ENCODE data around the gene FILIP1. TPM values are rescaled to one million over a fixed set of nuclear protein-coding genes. Genes with fewer than 3 reads are reported as not detected.

FILIP1 gene
- total RNA-seq, 1 donor from 2014 or later: 13.6 TPM

- H3K4me3 ChIP-seq: no peak overlapping the region
- intact Hi-C loops (cut with DNase I): no loop called here
- H3K27ac ChIP-seq: peak overlapping the region; percentile 73 to 86
- DNase-seq (ENCODE audit: low spot score in 2 of 2): no peak
- no peaks in the 10 kb centered on the region for H3K9me3 ChIP-seq
- peaks cover 11 to 38% of the 10 kb centered on the region in 2 donors for H3K4me1 ChIP-seq
- no peaks in the 10 kb centered on the region for H3K27me3 ChIP-seq
- no peak for TF ChIP-seq CTCF (IDR thresholded peaks at IDR 0.05)
- H3K36me3 ChIP-seq: no peaks in the 10 kb centered on the region
Observed at GRCh38 chr6:75428204-75428603, 65.4 kb downstream of the FILIP1 start.

GRCh38 chr6:75427329-75427728 lies 66.3 kb downstream of the FILIP1 start:
- intact Hi-C loops (cut with DNase I): no loop called here
- Histone ChIP-seq H3K9me3 (no peaks in the 10 kb centered on the region), H3K4me3 (no peak overlapping the region), H3K4me1 (peaks cover 11 to 40% of the 10 kb centered on the region in 2 donors), H3K27me3 (no peaks in the 10 kb centered on the region), H3K27ac (peak overlapping the region; percentile 47 to 73), H3K36me3 (no peaks in the 10 kb centered on the region)
- no peak for DNase-seq (ENCODE audit: low spot score in 2 of 2)
- TF ChIP-seq CTCF (IDR thresholded peaks at IDR 0.05): no peak

- Histone ChIP-seq H3K9me3 (no peaks in the 10 kb centered on the region), H3K4me3 (no peak overlapping the region), H3K27ac (no peak overlapping the region), H3K36me3 (no peaks in the 10 kb centered on the region), H3K4me1 (peaks cover 9 to 32% of the 10 kb centered on the region in 2 donors), H3K27me3 (no peaks in the 10 kb centered on the region)
- no peak for DNase-seq (ENCODE audit: low spot score in 2 of 2)
- intact Hi-C loops (cut with DNase I): no loop called here
- TF ChIP-seq CTCF (IDR thresholded peaks at IDR 0.05): no peak
Observed at GRCh38 chr6:75424618-75425548, 68.7 kb downstream of the FILIP1 start.

GRCh38 chr6:75423386-75423785 lies 70.2 kb downstream of the FILIP1 start:
- Histone ChIP-seq H3K4me3 (no peak overlapping the region), H3K9me3 (no peaks in the 10 kb centered on the region), H3K27me3 (no peaks in the 10 kb centered on the region), H3K4me1 (peaks cover 14 to 23% of the 10 kb centered on the region in 2 donors), H3K27ac (no peak overlapping the region), H3K36me3 (no peaks in the 10 kb centered on the region)
- DNase-seq (ENCODE audit: low spot score in 2 of 2): no peak
- TF ChIP-seq CTCF (IDR thresholded peaks at IDR 0.05): no peak
- intact Hi-C loops (cut with DNase I): no loop called here

GRCh38 chr6:75422024-75422639 lies 71.5 kb downstream of the FILIP1 start:
- H3K4me1 ChIP-seq: peaks cover 14 to 19% of the 10 kb centered on the region in 2 donors

More at GRCh38 chr6:75422024-75422639, 71.5 kb downstream of the FILIP1 start:
- no peak for TF ChIP-seq CTCF (IDR thresholded peaks at IDR 0.05)
- no peak overlapping the region for H3K4me3 ChIP-seq
- H3K36me3 ChIP-seq: no peaks in the 10 kb centered on the region
- no peaks in the 10 kb centered on the region for H3K9me3 ChIP-seq
- H3K27ac ChIP-seq: no peak overlapping the region
- DNase-seq (ENCODE audit: low spot score in 2 of 2): no peak
- intact Hi-C loops (cut with DNase I): no loop called here
- no peaks in the 10 kb centered on the region for H3K27me3 ChIP-seq

Data from ascending aorta (tissue), 2 donors.